ENCODE data around the gene CST9L.

The CST9L gene

DNA sequence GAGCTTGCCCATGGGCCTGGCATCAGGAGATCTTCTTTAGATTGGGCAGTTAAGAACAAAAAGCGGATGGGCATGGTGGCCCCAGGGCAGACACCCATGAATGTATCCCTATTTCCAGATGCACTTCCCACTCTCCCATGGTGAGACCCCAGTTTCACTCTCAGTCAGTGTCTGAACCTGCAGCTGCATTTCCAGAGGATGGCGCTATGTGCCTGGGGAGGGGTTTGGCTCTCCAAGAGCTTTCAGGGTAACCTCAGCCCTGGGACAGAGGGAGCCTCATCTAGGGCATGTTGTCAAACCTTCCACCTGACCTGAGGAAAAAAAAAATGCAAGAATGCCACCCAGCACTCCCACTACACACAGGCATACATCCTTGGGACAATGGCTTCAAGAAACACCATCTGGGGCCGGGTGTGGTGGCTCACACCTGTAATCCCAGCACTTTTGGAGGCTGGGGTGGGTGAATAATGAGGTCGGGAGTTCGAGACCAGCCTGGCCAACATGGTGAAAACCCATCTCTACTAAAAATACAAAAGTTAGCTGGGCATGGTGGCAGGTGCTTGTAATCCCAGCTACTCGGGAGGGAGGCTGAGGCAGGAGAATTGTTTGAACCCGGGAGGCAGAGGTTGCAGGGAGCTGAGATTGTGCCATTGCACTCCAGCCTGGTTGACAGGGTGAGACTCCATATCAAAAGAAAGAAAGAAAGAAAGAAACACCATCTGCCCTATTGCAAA is 1.9 kb downstream of the CST9L start:
- ChIA-PET CTCF (no interaction called here), POLR2A (ENCODE audit: low non-redundant PET) (no interaction called here)
- DNase-seq (ENCODE audit: low spot score): no peak
- no peak overlapping the region for H3K27ac ChIP-seq
- TF ChIP-seq, protein P1, sequence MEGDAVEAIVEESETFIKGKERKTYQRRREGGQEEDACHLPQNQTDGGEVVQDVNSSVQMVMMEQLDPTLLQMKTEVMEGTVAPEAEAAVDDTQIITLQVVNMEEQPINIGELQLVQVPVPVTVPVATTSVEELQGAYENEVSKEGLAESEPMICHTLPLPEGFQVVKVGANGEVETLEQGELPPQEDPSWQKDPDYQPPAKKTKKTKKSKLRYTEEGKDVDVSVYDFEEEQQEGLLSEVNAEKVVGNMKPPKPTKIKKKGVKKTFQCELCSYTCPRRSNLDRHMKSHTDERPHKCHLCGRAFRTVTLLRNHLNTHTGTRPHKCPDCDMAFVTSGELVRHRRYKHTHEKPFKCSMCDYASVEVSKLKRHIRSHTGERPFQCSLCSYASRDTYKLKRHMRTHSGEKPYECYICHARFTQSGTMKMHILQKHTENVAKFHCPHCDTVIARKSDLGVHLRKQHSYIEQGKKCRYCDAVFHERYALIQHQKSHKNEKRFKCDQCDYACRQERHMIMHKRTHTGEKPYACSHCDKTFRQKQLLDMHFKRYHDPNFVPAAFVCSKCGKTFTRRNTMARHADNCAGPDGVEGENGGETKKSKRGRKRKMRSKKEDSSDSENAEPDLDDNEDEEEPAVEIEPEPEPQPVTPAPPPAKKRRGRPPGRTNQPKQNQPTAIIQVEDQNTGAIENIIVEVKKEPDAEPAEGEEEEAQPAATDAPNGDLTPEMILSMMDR (conservative IDR thresholded peaks at IDR 0.05; ENCODE audit: low read depth): no peak

DNA sequence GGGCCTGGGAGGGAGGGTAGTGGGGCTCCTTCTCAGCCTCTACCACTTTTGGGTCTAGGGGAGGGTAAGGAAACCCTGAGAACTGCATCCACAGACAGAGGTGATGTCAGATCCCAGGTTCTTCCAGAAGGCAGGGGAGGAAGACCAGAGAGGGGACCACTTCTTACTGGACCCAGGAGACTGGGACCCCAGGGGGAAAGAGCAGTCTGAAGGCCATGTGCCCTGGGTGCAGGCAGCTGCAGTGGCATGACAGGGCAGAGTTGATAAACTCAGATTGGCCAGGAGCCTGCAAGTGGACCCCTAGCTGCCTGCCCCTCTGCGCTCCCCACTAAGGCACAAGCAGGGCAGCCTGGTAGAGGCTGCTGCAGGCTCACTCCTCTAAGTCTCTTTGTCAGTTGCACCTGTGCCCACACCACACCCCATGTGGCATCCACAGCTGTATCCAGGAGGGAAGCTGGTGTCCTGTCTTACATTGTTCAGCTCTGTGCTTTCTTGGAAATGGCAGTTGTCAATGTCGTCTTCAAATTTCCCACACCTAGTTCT is 2.7 kb downstream of the CST9L start:
- H3K27ac ChIP-seq: no peak overlapping the region
- ChIA-PET POLR2A (ENCODE audit: low non-redundant PET) (no interaction called here), CTCF (interaction anchor here (0.7 to 1.1 kb wide), 2 partner anchors 102 to 1266 kb away, joined by 3 to 4 read pairs; no protein-coding TSS in a partner anchor)
- TF ChIP-seq, protein P1 (conservative IDR thresholded peaks at IDR 0.05; ENCODE audit: low read depth): no peak
- DNase-seq (ENCODE audit: low spot score): no peak

DNA sequence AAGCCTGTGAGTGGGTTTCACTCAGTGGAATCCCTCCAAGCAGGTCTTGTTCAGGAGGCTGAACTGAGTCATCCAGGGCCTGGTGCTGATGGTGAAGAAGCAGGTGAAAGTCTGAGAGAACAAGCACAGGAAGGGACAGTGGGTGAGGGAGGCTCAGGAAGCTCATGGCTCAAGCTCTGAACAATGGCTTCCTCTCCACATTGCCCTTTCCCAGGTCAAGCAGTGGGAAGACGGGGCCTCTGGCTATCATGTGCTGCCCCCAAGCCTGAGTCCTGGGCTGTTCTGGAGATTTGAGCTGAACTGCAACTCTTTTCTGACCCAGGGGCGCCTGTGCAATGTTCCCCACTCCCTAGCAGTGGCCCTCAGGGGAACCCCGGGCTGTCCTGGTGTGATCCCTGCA is 3.4 kb downstream of the CST9L start:
- H3K27ac ChIP-seq: no peak overlapping the region
- ChIA-PET POLR2A (ENCODE audit: low non-redundant PET) (no interaction called here), CTCF (interaction anchor here (0.7 to 1.1 kb wide), 2 partner anchors 102 to 1267 kb away, joined by 3 to 4 read pairs; no protein-coding TSS in a partner anchor)
- TF ChIP-seq, protein P1 (conservative IDR thresholded peaks at IDR 0.05; ENCODE audit: low read depth): no peak
- no peak for DNase-seq (ENCODE audit: low spot score)

DNA sequence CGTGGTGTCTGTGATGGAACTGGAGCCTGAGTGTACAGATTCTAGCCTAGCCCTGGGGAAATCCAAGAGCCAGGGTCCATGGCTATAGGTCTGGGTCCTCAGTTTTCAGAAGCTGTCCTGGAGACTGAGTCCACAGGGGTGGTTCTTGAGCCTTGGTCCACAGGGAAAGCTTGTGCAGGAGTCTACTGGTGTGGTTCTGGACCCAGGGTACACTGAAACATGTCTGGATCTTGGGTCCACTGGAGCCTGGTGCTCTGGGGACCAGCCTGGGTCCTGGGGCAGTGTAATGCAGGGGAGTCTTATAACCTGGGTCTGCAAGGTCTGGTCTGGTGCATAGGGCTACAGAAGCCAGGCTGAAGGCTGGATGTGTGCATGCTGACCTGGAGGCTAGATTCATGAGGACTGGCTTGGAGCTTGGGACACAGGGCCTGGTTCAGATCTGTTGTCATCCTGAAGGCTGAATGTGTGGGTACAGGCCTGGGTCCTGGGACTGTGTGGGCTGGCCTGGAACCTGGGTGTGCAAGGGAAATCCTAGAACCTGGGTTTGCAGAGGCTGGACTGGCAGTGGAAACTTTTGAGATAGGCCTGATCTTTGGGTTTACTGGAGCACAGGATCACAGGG is 5.5 kb downstream of the CST9L start:
- no peak for DNase-seq (ENCODE audit: low spot score)
- POLR2A ChIA-PET (ENCODE audit: low non-redundant PET): no interaction called here
- no peak overlapping the region for H3K27ac ChIP-seq
- CTCF ChIA-PET: no interaction called here
- TF ChIP-seq, protein P1 (conservative IDR thresholded peaks at IDR 0.05; ENCODE audit: low read depth): no peak

DNA sequence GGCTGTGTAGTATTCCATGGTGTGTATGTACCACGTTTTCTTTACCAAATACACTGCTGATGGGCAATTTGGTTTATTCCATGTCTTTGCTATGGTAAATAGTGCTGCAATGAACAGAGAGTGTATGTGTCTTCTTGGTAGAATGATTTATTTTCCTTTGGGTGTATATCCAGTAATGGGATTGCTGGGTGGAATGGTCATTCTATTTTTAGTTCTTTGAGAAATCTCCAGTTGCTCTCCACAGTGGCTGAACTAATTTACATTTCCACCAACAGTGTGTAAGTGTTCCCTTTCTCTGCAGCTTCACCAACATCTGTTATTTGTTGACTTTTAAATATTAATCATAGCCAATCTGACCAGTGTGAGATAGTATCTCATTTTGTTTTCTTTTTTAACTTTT is 13.9 kb downstream of the CST9L start:
- CTCF ChIA-PET: no interaction called here
- POLR2A ChIA-PET (ENCODE audit: low non-redundant PET): no interaction called here
- TF ChIP-seq, protein P1 (conservative IDR thresholded peaks at IDR 0.05; ENCODE audit: low read depth): no peak
- no peak overlapping the region for H3K27ac ChIP-seq
- no peak for DNase-seq (ENCODE audit: low spot score)

DNA sequence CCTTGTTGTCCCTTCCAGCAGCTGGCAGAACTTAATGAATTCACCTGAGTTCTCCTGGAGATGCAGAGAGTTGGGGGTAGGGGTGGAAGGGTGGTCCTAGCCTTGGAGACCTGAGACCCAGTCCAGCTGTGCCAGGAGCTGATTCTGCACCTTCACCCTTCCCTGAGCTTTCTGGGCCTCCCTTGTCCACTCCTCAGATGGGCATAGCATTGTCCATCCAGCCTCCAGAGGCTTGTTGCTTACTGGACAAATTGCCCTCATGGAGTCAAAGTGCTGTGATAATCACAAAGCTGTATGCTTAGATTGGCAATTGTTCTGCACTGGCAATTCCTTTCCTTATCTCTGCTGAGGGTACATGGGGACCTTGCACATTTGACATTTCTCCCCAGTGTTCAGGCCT is 16.5 kb downstream of the CST9L start:
- no peak for DNase-seq (ENCODE audit: low spot score)
- TF ChIP-seq, protein P1 (conservative IDR thresholded peaks at IDR 0.05; ENCODE audit: low read depth): no peak
- CTCF ChIA-PET: interaction anchor here (0.6 kb wide), 1 partner anchor 917 kb away, joined by 4 read pairs; no protein-coding TSS in a partner anchor
- H3K27ac ChIP-seq: no peak overlapping the region
- POLR2A ChIA-PET (ENCODE audit: low non-redundant PET): no interaction called here

All from RWPE1 (cell line).